GM21390 (cell line): Measurements from ENCODE around the gene FAM241A.
A peak's percentile ranks its signal among the peaks of the same experiment; 100 is the strongest.
"Not testable (repeated sequence)": the region's sequence is repeated elsewhere in the genome, so short reads cannot be mapped to it uniquely, and the experiment has no call there.

Experiments used
- ATAC-seq: cut with Tn5 transposase; IDR thresholded peaks from one replicate; pipeline ENCODE4 v1.9.1; 2021; ENCODE audit not compliant: unreplicated experiment

The FAM241A gene

GRCh38 chr4:112172180-112172579, 26.9 kb downstream of the FAM241A start:
- peak; percentile 68 for ATAC-seq

- no peak for ATAC-seq
Observed at GRCh38 chr4:112173593-112174558, 28.6 kb downstream of the FAM241A start.

DNA sequence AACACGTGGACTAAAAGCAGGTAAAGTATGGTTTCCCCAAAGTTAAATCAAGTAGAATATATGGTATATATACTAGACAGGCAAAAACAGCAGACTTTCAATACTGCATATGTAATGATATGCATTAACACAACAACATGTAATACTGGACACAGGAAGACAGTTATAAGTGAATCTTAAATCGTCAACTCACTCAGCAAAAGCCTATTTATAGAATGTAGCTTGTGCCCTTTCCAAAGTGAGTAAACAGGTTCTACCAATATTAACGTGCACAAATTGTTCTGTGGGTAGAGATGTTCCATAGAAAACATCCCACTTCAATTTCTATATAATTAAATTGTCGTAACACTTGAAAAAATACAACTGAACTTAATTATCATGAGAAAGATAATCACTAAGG, 30.6 kb downstream of the FAM241A start:
- no peak for ATAC-seq

DNA sequence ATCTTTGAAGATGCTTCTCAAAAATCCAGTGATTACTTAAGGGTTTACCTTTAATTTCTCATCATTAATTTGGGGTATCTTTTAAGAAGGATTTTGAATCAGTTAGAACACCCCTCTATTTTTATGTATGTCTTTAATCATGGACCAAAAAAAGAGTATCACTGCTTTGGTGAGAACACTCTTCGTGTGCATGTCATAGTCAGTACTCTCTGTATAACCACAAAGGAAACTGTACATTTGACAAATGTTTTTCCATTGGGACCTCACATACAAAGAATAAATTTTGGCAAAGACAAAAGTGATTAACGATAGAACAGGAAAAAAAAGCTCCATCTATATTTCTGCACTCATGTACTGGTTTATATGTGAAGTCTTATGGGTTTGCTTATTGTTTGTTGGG, 31.3 kb downstream of the FAM241A start:
- ATAC-seq, result no peak

DNA sequence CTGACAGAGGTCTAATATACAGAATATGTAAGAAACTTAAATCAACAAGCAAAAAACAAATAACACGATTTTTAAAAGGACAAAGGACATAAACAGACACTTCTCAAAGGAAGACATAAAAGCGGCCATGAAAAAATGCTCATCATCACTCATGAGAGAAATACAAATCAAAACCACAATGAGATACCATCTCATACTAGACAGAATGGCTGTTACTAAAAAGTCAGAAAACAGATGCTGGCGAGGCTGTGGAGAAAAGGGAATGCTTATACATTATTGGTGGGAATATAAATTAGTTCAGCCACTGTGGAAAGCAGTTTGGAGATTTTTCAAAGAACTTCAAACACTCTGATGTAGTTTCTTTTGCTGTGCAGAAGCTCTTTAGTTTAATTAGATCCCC, 33.5 kb downstream of the FAM241A start:
- ATAC-seq, result not testable (repeated sequence)

DNA sequence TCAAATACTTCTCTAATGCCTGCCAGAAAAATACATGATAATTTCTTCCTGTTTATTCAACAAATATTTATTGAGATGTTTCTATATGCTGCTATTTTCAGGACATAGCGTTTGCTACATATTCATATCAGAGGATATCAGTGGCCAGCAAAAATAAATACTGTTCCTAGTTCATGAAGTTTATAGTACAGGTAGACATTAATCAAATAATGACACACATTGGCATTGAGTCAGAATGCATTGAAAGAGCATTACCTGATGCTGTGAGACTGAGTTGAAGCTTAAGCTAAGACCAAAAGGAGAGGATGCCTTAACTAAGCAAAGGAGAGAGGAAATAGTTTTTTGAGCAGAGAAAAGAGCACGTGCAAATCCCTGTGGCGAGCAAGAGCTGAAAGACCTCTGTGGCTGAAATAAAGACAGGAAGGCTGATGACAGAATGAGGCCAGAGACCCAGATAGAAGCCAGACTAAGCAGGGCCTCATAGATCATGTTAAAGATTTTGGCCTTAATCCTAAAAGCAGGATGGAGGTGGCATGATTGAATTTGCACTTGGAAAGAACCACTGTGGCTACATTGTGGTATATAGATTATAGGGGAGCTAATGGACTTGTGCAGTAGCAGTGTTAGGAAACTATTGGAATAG, 36.2 kb downstream of the FAM241A start:
- ATAC-seq, result no peak

DNA sequence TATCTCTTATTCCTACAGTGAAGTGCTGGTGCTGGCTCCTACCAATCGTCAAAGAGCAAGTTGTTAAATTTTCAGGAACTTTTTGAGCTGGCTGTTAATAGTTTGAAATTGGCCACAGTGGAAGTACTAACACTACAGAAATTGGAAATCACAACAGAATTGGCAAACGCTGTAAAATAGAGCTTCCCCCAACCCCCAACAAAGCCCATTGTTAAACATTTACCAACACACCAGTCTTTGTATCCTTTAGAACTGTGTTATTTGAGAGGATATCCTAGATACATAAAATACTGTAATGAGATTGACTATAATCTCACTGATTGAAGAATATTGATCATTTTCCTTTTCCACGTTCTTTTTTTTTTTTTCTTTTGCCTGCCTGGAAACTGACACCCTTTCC, 37.4 kb downstream of the FAM241A start:
- ATAC-seq, result no peak

DNA sequence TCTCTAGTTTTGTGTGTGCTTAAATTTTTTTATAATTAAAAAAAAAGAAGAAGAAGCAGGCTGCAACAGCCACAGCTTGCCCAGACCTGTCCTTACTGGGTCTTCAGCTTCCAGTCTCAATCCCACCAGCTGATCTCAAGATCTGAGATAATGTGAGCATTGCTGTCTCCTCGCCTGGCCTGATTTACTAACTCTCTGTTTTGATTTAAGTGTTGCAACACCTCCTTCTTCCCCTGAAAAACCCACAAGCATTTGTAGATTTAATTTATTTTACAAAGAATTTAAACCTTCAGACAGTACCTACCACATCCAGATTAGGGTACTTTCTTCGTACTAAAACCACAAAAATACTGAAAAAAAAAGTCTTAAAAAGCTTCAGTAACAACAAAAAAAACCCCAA, 38.0 kb downstream of the FAM241A start:
- no peak for ATAC-seq

GRCh38 chr4:112184438-112184837, 39.2 kb downstream of the FAM241A start:
- ATAC-seq, result no peak

DNA sequence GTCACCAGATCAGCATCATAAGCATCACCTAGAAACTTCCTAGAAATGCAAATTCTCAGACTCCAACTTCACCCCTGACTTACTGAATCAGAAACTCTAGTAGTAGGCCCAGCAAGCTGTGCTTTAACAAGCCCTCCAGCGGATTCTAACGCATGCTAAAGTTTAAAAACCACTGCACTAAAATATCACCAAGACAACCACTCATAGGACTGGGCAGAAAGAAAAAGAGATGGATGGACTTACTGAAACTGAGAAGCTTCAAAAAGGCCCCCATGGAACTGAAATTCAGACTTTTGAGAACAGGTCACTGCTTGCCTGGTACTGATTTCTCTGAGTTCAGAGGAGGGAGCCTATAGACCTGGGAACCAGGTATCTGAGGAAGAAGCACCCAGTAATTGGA, 40.1 kb downstream of the FAM241A start:
- ATAC-seq, result peak; percentile 70

GRCh38 chr4:112185740-112186670, 40.8 kb downstream of the FAM241A start:
- ATAC-seq, result no peak

- ATAC-seq, result no peak
Observed at GRCh38 chr4:112189754-112190153, 44.5 kb downstream of the FAM241A start.

- no peak for ATAC-seq
Observed at GRCh38 chr4:112190684-112191083, 45.4 kb downstream of the FAM241A start.

GRCh38 chr4:112196461-112196860, 51.2 kb downstream of the FAM241A start:
- ATAC-seq, result no peak

DNA sequence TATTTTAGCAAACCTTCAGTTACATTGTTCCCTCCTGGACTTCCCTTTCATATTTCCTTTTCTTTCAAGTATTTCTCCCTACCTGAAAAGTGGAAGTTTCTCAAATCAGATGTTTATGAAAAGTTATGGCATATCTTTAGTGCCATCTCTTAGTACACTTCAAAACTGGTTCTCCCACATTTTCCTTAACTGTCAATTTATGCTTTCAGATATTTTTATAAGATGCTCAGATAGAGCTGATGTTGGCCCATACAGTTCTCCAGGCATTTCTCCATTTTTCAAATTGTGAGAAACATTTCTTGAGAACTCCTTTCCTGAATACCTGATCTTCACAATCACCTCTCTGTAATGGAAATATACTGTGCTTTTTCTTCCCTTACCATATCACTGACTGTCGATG, 53.8 kb downstream of the FAM241A start:
- peak; percentile 10 for ATAC-seq

GRCh38 chr4:112201915-112202505, 56.8 kb downstream of the FAM241A start:
- no peak for ATAC-seq

DNA sequence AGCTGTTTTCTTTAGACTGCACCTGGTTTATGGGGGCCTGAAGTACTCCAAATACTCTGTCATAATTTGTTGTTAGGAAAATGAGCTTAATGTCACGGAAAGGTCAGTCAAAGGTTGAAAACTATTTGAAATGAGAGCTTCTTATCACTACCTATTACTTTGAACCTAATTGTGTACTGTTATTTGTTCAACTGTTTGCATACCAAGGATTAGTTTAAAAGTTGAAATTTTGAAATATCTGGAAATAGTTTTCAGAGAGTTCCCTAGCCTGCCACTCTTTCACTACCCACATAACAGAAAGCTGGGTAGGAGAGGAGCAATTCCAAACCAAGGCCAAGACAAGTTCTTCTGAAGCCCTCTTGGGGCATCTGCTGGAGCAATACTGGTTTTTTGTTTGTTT, 58.3 kb downstream of the FAM241A start:
- no peak for ATAC-seq

- no peak for ATAC-seq
Observed at GRCh38 chr4:112206431-112206830, 61.2 kb downstream of the FAM241A start.

GRCh38 chr4:112208137-112209095, 63.2 kb downstream of the FAM241A start:
- not testable (repeated sequence) for ATAC-seq

GRCh38 chr4:112210777-112211176, 65.5 kb downstream of the FAM241A start:
- ATAC-seq, result no peak
